ENCODE results near the gene ACADVL.
"Not testable (repeated sequence)": the region's sequence is repeated elsewhere in the genome, so short reads cannot be mapped to it uniquely, and the experiment has no call there.

The ACADVL gene

DNA sequence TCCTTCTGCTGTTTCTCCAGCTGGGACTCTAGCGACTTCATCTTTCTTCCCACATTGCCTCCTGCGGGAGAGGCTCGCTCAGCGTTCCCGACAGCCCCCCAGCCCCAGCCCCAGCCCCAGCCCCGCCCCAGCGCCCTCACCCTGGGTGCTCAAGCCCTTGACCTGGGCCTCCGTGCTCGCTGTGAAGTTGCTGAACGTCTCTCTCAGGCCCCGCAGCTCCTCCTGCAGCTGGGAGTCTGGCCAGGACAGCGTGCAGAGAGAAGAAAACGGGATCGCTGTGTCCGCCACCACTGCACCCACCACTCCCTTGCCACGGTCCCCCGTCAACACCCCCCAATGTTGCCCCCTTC is 42.9 kb upstream of the ACADVL start:
- no peak for DNase-seq (ENCODE audit: low read depth)
- peak overlapping the region; percentile 63 for H3K4me3 ChIP-seq (ENCODE audit: low read length)
- TF ChIP-seq CTCF (conservative IDR thresholded peaks at IDR 0.05; ENCODE audit: low read length), result no peak

GRCh38 chr17:7177191-7177953 is 42.4 kb upstream of the ACADVL start:
- peak overlapping the region; percentile 63 for H3K4me3 ChIP-seq (ENCODE audit: low read length)
- TF ChIP-seq CTCF (conservative IDR thresholded peaks at IDR 0.05; ENCODE audit: low read length), result peak; percentile 82
- DNase-seq (ENCODE audit: low read depth), result peak; percentile 40

DNA sequence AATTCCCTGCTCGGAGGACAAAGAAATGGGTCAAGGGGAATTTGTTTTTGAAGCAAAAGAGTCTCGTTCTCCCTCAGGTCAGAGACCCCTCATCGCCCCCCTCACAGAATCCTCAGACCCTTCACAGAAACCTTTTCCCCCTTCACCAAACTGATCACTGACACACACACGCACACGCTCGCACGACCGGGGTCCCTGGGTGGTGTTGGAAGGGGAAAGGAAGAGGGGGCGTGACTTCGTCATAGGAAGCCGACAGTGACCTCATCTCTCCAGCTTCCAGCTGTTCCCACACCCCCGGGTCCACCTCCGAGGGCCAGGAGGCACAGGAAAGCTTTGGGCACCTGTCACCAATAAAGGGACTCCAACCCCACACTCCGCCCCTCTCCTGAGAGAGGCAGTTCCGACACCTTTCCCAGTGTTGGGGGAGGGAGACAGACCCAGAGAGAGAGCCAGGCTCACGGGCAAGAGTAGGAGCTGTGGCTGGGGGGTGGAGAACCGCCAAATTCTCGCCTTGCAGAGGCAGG is 41.7 kb upstream of the ACADVL start:
- H3K4me3 ChIP-seq (ENCODE audit: low read length), result peak overlapping the region; percentile 63
- no peak for TF ChIP-seq CTCF (conservative IDR thresholded peaks at IDR 0.05; ENCODE audit: low read length)
- DNase-seq (ENCODE audit: low read depth), result no peak

DNA sequence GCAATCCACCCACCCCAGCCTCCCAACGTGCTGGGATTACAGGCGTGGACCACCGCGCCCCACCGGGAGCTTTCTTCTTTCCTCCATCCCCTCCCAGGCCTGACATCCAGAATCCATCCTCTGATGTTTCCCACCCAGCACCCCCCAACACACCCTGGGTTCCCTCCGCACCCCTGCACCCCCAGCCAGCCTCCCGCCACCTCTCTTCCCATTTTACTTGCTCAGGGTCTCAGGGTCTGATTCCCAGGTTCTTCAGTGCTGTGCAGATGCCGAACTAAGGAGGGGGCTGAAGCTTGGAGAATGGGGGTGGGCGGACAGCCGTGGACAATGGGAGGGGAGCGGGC is 40.8 kb upstream of the ACADVL start:
- no peak overlapping the region for H3K4me3 ChIP-seq (ENCODE audit: low read length)
- no peak for DNase-seq (ENCODE audit: low read depth)
- no peak for TF ChIP-seq CTCF (conservative IDR thresholded peaks at IDR 0.05; ENCODE audit: low read length)

- no peak for TF ChIP-seq CTCF (conservative IDR thresholded peaks at IDR 0.05; ENCODE audit: low read length)
- no peak within 1 kb of the TSS for H3K4me3 ChIP-seq (ENCODE audit: low read length)
Observed at GRCh38 chr17:7179317-7180254, 40.2 kb upstream of the ACADVL start, which contains the start of gene ASGR1. ASGR1 (minus strand) TSS chr17:7179370; CDS start chr17:7178563, 807 bp downstream.

DNA sequence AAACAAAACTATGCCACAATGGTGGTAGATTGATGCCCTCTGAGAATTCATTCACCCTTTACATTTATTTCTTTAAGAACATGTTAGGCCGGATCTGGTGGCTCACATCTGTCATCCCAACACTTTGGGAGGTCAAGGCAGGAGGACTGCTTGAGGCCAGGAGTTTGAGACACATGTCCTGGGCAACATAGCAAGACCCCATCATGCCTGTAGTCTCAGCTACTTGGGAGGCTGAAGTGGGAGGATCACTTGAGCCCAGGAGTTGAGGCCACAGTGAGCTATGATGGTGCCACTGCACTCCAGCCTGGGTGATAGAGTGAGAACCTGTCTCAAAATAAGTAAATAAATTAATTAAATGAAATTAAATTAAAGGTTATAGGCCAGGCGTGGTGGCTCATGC is 37.6 kb upstream of the ACADVL start:
- H3K4me3 ChIP-seq (ENCODE audit: low read length); DNase-seq (ENCODE audit: low read depth): not testable (repeated sequence)

More at GRCh38 chr17:7179317-7180254, 40.2 kb upstream of the ACADVL start, which contains the start of gene ASGR1:
- no peak for DNase-seq (ENCODE audit: low read depth)

DNA sequence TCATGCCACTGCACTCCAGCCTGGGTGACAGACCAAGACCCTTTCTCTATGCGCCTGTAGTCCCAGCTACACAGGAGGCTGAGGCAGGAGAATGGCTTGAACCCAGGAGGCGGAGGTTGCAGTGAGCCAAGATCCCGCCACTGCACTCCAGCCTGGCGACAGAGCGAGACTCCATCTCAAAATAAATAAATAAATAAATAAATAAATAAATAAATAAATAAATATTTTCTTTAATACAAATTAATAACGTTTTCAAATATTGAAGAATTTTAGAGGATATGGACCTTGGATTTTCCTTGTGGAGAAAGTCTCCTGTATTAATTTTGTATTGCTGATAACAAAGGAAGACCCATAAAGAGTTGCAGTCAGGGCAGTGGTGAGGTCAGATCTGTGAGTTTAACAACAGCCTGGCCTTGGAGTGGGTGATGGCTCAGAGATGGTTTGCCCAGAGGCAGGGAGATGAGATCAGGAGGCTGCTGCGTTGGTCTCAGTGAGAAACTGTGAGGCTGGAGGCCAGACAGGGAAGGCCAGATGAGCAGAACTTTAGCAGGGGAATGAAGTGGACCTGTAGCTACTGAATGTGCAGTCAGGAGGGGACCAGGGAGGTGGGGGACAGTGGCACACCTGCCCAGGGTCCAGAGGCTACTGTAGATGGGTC is 36.2 kb upstream of the ACADVL start:
- DNase-seq (ENCODE audit: low read depth), result no peak
- H3K4me3 ChIP-seq (ENCODE audit: low read length), result no peak overlapping the region
- TF ChIP-seq CTCF (conservative IDR thresholded peaks at IDR 0.05; ENCODE audit: low read length), result no peak
